Peyer's patch (tissue), 4 donors: Measurements from ENCODE around the gene CENPT.

ENCODE experiments used
- CTCF ChIP-seq, 6 experiments: fragments of 450-650 bp in 4 of 6; fragments of 200-600 bp in 2 of 6; sonication (generic) in 1 of 6; IDR thresholded peaks; one replicate each; pipeline ENCODE4 v1.5.1; 2017 to 2019; ENCODE audit warnings: antibody characterized with exemption in 6 of 6, mild to moderate bottlenecking in 3 of 6, moderate library complexity in 1 of 6
- POLR2A ChIP-seq, 2 donors: fragments of 450-650 bp; IDR thresholded peaks; one replicate each; pipeline ENCODE4 v1.5.1; 2017; ENCODE audit warnings: antibody characterized with exemption in 2 of 2, mild to moderate bottlenecking in 2 of 2, moderate library complexity in 2 of 2

DNA sequence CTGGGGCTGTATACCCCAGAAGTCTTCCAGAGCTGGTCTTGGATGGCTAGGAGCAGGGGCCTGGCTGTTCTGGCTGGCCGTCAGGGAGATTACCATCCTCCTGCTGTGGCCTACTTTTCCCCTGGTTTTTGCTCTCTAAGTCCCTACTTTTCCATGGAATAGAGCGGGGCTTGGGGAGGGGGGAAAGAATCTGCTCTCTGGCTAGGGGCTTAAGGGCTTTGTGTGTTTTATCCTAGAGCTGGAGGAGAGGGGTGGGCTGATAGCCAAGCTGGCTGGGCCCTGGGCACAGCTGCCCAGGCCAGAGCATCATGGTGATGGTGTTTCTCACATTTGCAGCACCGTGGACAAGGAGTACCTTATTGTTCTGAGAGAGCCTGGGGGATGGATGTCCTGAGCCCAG, 40.8 kb upstream of the CENPT start:
- no peak for TF ChIP-seq POLR2A (IDR thresholded peaks at IDR 0.05)
- no peak for TF ChIP-seq CTCF (IDR thresholded peaks at IDR 0.05)
